Keratinocyte (primary cell): ENCODE results near the gene PLXNA2. TPM values are rescaled to one million over a fixed set of nuclear protein-coding genes. Genes with fewer than 3 reads are reported as not detected.

ENCODE experiments used
- DNase-seq: peaks from one replicate; pipeline ENCODE4 v3.0.0-alpha.2; 2011; ENCODE audit warnings: low read depth, missing footprints, low spot score
- FAIRE-seq: peaks from 2 replicates; lab custom pipeline; 2011; peaks lifted over from hg19 to GRCh38; lab: Jason Lieb, UNC
- H2AFZ ChIP-seq: 2 replicates; pipeline ENCODE4 v1.6.0; 2012; ENCODE audit warnings: low read length, control low read depth, inconsistent platforms; ENCODE audit not compliant: control insufficient read depth
- H3K27ac ChIP-seq: 2 replicates; pipeline ENCODE4 v1.5.1; 2011; ENCODE audit warnings: low read length; ENCODE audit not compliant: control insufficient read depth, insufficient read depth
- H3K27me3 ChIP-seq: 3 replicates; pipeline ENCODE4 v1.6.0; 2011; ENCODE audit warnings: low read length; ENCODE audit not compliant: control insufficient read depth, insufficient read depth; ENCODE audit errors: extremely low read depth
- H3K36me3 ChIP-seq, 2 experiments: 2 replicates in 1 of 2; 3 replicates in 1 of 2; pipeline ENCODE4 v1.5.1; 2011; ENCODE audit warnings: low read length in 2 of 2, mild to moderate bottlenecking in 1 of 2; ENCODE audit not compliant: control insufficient read depth in 2 of 2, insufficient read depth in 2 of 2; ENCODE audit errors: extremely low read depth in 1 of 2
- H3K4me1 ChIP-seq: 3 replicates; pipeline ENCODE4 v1.5.1; 2011; ENCODE audit warnings: low read length; ENCODE audit not compliant: control insufficient read depth, insufficient read depth; ENCODE audit errors: extremely low read depth
- H3K4me2 ChIP-seq: 3 replicates; pipeline ENCODE4 v1.6.0; 2011; ENCODE audit warnings: low read depth, low read length; ENCODE audit not compliant: control insufficient read depth, insufficient read depth; ENCODE audit errors: extremely low read depth
- H3K4me3 ChIP-seq, 3 experiments: fragments of 200-600 bp in 1 of 3; sonication (generic) in 1 of 3; 2 replicates in 2 of 3; 3 replicates in 1 of 3; pipeline ENCODE4 v1.5.1; 2011 to 2016; ENCODE audit warnings: low read length in 3 of 3, mild to moderate bottlenecking in 3 of 3, control low read depth in 2 of 3, inconsistent platforms in 1 of 3, low read depth in 1 of 3, mixed read lengths in 1 of 3, mixed run types in 1 of 3, moderate library complexity in 1 of 3; ENCODE audit not compliant: control insufficient read depth in 2 of 3, insufficient read depth in 2 of 3; ENCODE audit errors: extremely low read depth in 1 of 3
- H3K79me2 ChIP-seq: 2 replicates; pipeline ENCODE4 v1.6.0; 2012; ENCODE audit warnings: low read length; ENCODE audit not compliant: control insufficient read depth, insufficient read depth
- H3K9ac ChIP-seq: 3 replicates; pipeline ENCODE4 v1.6.0; 2011; ENCODE audit warnings: low read length; ENCODE audit not compliant: control insufficient read depth, insufficient read depth; ENCODE audit errors: extremely low read depth
- H3K9me1 ChIP-seq: 3 replicates; pipeline ENCODE4 v1.6.0; 2011; ENCODE audit warnings: low read length; ENCODE audit not compliant: control insufficient read depth, insufficient read depth; ENCODE audit errors: extremely low read depth
- H3K9me3 ChIP-seq: 2 replicates; pipeline ENCODE4 v1.5.1; 2012; ENCODE audit warnings: low read depth, low read length; ENCODE audit not compliant: control insufficient read depth
- H4K20me1 ChIP-seq: 3 replicates; pipeline ENCODE4 v1.6.0; 2011; ENCODE audit warnings: low read length; ENCODE audit not compliant: control insufficient read depth, insufficient read depth; ENCODE audit errors: extremely low read depth
- EZH2 ChIP-seq: IDR thresholded peaks from one replicate; pipeline ENCODE4 v1.6.1; 2012; ENCODE audit warnings: inconsistent platforms, mild to moderate bottlenecking, low read length, moderate library complexity
- dilution Hi-C: fragments of 300-500 bp; cut with MboI; formaldehyde crosslinking; loops from one replicate; pipeline ENCODE4 v1.7.0; 2020; ENCODE audit warnings: low sequenced_read_pairs; ENCODE audit not compliant: extremely low pct_ligation_motif_present
- polyA plus RNA-seq, 5 experiments: library from polyadenylated mRNA; depleted of rRNA in 3 of 5; stranded (reverse) in 3 of 5; stranded (forward) in 1 of 5; unstranded in 1 of 5; fragments of >200 nt; gene quantifications; 1 replicate in 1 of 5; 2 replicates in 3 of 5; 3 replicates in 1 of 5; pipeline versions ENCODE4 v1.2.1 to v1.2.3, GENCODE V29; 2011 to 2012; ENCODE audit warnings: missing spikeins in 2 of 5, low read depth in 1 of 5, low replicate concordance in 1 of 5
- TF ChIP-seq, protein P1 (sequence below), 3 experiments: IDR thresholded peaks in 1 of 3; conservative IDR thresholded peaks in 1 of 3; optimal IDR thresholded peaks in 1 of 3; 2 replicates in 2 of 3; 3 replicates in 1 of 3; pipeline versions ENCODE3 to v1.5.1; 2011; ENCODE audit warnings: low read length in 3 of 3, mild to moderate bottlenecking in 3 of 3, moderate library complexity in 2 of 3, control low read depth in 1 of 3, inconsistent platforms in 1 of 3; ENCODE audit not compliant: insufficient read depth in 2 of 3; ENCODE audit errors: extremely low read depth in 1 of 3

The PLXNA2 gene
- polyA plus RNA-seq, 1 donor (not counting 4 experiments of a cell fraction or from before 2014, with no cell fraction given) = 6.7 TPM

DNA sequence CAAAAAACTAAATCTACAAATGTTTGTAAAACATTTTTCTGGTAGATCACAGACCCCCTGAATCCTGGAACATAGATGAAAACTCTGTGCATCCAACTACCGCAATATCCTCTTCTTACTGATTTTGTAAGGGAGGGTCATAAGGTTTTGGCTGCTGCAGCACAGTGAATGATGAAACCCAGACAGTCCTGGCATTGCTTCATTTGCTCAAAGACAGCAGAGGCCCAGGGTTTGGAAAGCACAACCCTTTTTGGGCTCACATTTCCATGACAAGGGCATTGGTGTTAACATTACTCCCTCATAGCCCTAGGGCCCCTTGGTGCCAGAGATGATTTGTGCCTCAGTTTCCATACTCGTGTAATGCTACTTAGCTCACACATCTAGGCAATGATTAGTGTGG is 51.2 kb downstream of the PLXNA2 start:
- H3K4me2 ChIP-seq = no peak overlapping the region
- no peak for DNase-seq
- TF ChIP-seq EZH2 = no peak
- TF ChIP-seq, protein P1, sequence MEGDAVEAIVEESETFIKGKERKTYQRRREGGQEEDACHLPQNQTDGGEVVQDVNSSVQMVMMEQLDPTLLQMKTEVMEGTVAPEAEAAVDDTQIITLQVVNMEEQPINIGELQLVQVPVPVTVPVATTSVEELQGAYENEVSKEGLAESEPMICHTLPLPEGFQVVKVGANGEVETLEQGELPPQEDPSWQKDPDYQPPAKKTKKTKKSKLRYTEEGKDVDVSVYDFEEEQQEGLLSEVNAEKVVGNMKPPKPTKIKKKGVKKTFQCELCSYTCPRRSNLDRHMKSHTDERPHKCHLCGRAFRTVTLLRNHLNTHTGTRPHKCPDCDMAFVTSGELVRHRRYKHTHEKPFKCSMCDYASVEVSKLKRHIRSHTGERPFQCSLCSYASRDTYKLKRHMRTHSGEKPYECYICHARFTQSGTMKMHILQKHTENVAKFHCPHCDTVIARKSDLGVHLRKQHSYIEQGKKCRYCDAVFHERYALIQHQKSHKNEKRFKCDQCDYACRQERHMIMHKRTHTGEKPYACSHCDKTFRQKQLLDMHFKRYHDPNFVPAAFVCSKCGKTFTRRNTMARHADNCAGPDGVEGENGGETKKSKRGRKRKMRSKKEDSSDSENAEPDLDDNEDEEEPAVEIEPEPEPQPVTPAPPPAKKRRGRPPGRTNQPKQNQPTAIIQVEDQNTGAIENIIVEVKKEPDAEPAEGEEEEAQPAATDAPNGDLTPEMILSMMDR (optimal IDR thresholded peaks at IDR 0.05 in 1 of 3, IDR thresholded peaks at IDR 0.05 in 1 of 3, conservative IDR thresholded peaks at IDR 0.05 in 1 of 3; ENCODE audit: extremely low read depth in 1 of 3, insufficient read depth in 2 of 3, low read length in 3 of 3) = no peak
- H3K4me3 ChIP-seq = no peak overlapping the region
- no peaks in the 10 kb centered on the region for H3K4me1 ChIP-seq
- H3K9me1 ChIP-seq = no peaks in the 10 kb centered on the region
- no peak overlapping the region for H2AFZ ChIP-seq
- no peak overlapping the region for H3K9ac ChIP-seq
- H3K27ac ChIP-seq = no peak overlapping the region
- no peak for FAIRE-seq
- dilution Hi-C loops = no loop called here
- H3K9me3 ChIP-seq = no peaks in the 10 kb centered on the region
- H3K79me2 ChIP-seq = no peaks in the 10 kb centered on the region
- no peaks in the 10 kb centered on the region for H4K20me1 ChIP-seq
- H3K27me3 ChIP-seq = no peaks in the 10 kb centered on the region
- peaks cover 11 to 14% of the 10 kb centered on the region in 2 experiments for H3K36me3 ChIP-seq

DNA sequence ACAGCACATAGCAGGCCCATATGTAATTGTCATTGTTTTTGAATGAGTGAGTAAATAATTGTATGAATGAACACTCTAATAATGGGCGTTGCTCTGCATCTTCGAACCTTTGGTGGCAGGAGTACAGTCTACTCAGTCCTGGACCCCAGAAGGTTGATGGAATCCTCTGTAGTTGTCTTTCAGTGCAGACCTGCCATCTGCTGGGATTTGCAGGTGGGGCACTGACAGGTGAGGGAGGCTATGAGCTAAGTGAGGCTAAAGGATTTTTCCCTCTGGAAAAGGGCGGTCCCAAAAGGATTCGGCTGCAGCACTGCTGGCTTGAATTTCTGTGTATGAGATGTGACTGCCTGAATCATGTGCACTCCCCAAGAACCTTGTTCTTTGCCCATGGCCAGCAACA is 53.4 kb downstream of the PLXNA2 start:
- H3K36me3 ChIP-seq = peaks cover 7 to 11% of the 10 kb centered on the region in 2 experiments
- no peak overlapping the region for H2AFZ ChIP-seq
- dilution Hi-C loops = no loop called here
- TF ChIP-seq EZH2 = no peak
- TF ChIP-seq, protein P1 (optimal IDR thresholded peaks at IDR 0.05 in 1 of 3, IDR thresholded peaks at IDR 0.05 in 1 of 3, conservative IDR thresholded peaks at IDR 0.05 in 1 of 3; ENCODE audit: extremely low read depth in 1 of 3, insufficient read depth in 2 of 3, low read length in 3 of 3) = peak in 1 of 3 experiments; percentile 7
- H3K4me1 ChIP-seq = peaks cover 3% of the 10 kb centered on the region
- no peak overlapping the region for H3K9ac ChIP-seq
- H3K4me2 ChIP-seq = no peak overlapping the region
- H3K79me2 ChIP-seq = peaks cover 2% of the 10 kb centered on the region
- no peak overlapping the region for H3K4me3 ChIP-seq
- no peaks in the 10 kb centered on the region for H3K9me1 ChIP-seq
- no peaks in the 10 kb centered on the region for H3K27me3 ChIP-seq
- H3K27ac ChIP-seq = no peak overlapping the region
- no peaks in the 10 kb centered on the region for H4K20me1 ChIP-seq
- no peak for DNase-seq
- H3K9me3 ChIP-seq = no peaks in the 10 kb centered on the region
- no peak for FAIRE-seq
